ENCODE results near the gene CYP26A1.

The CYP26A1 gene

GRCh38 chr10:93073539-93074146 lies at the start of gene CYP26A1:
TSS of gene CYP26A1 (plus strand) at chr10:93073893. CDS start at chr10:93073935, 42 bp downstream.
- no peak within 1 kb of the TSS for H3K4me3 ChIP-seq (ENCODE audit: low read depth, low read length)
- no peak for DNase-seq (ENCODE audit: low read depth, low spot score)
- no peak for TF ChIP-seq CTCF (IDR thresholded peaks at IDR 0.05; ENCODE audit: low read depth, low read length)
- in situ Hi-C loops (cut with HindIII; ENCODE audit: low sequenced_read_pairs): no loop called here

GRCh38 chr10:93026072-93026471 lies 47.6 kb upstream of the CYP26A1 start:
- no peak for DNase-seq (ENCODE audit: low read depth, low spot score)
- no peak overlapping the region for H3K4me3 ChIP-seq (ENCODE audit: low read depth, low read length)
- TF ChIP-seq CTCF (IDR thresholded peaks at IDR 0.05; ENCODE audit: low read depth, low read length): no peak
- in situ Hi-C loops (cut with HindIII; ENCODE audit: low sequenced_read_pairs): no loop called here

GRCh38 chr10:93027508-93027907 lies 46.2 kb upstream of the CYP26A1 start:
- DNase-seq (ENCODE audit: low read depth, low spot score): no peak
- TF ChIP-seq CTCF (IDR thresholded peaks at IDR 0.05; ENCODE audit: low read depth, low read length): no peak
- H3K4me3 ChIP-seq (ENCODE audit: low read depth, low read length): no peak overlapping the region
- in situ Hi-C loops (cut with HindIII; ENCODE audit: low sequenced_read_pairs): no loop called here

- in situ Hi-C loops (cut with HindIII; ENCODE audit: low sequenced_read_pairs): no loop called here
- DNase-seq (ENCODE audit: low read depth, low spot score): peak; percentile 59
- TF ChIP-seq CTCF (IDR thresholded peaks at IDR 0.05; ENCODE audit: low read depth, low read length): no peak
- no peak overlapping the region for H3K4me3 ChIP-seq (ENCODE audit: low read depth, low read length)
These were observed 44.8 kb upstream of the CYP26A1 start for GRCh38 chr10:93028883-93029282.

- in situ Hi-C loops (cut with HindIII; ENCODE audit: low sequenced_read_pairs): no loop called here
- no peak overlapping the region for H3K4me3 ChIP-seq (ENCODE audit: low read depth, low read length)
- peak; percentile 74 for DNase-seq (ENCODE audit: low read depth, low spot score)
- no peak for TF ChIP-seq CTCF (IDR thresholded peaks at IDR 0.05; ENCODE audit: low read depth, low read length)
These were observed 43.3 kb upstream of the CYP26A1 start for GRCh38 chr10:93030409-93030808.

GRCh38 chr10:93032105-93032808 lies 41.4 kb upstream of the CYP26A1 start:
- no peak for TF ChIP-seq CTCF (IDR thresholded peaks at IDR 0.05; ENCODE audit: low read depth, low read length)
- in situ Hi-C loops (cut with HindIII; ENCODE audit: low sequenced_read_pairs): no loop called here
- no peak for DNase-seq (ENCODE audit: low read depth, low spot score)
- no peak overlapping the region for H3K4me3 ChIP-seq (ENCODE audit: low read depth, low read length)
